ENCODE data around the gene REXO4. TPM values are rescaled to one million over a fixed set of nuclear protein-coding genes. Genes with fewer than 3 reads are reported as not detected.

The REXO4 gene
- total and polyA plus RNA-seq, 9 of the 15 experiments (the other 6 are each of a cell fraction or from before 2014, with no cell fraction given), result 3.4 to 72.9 (median 31.1) TPM

DNA sequence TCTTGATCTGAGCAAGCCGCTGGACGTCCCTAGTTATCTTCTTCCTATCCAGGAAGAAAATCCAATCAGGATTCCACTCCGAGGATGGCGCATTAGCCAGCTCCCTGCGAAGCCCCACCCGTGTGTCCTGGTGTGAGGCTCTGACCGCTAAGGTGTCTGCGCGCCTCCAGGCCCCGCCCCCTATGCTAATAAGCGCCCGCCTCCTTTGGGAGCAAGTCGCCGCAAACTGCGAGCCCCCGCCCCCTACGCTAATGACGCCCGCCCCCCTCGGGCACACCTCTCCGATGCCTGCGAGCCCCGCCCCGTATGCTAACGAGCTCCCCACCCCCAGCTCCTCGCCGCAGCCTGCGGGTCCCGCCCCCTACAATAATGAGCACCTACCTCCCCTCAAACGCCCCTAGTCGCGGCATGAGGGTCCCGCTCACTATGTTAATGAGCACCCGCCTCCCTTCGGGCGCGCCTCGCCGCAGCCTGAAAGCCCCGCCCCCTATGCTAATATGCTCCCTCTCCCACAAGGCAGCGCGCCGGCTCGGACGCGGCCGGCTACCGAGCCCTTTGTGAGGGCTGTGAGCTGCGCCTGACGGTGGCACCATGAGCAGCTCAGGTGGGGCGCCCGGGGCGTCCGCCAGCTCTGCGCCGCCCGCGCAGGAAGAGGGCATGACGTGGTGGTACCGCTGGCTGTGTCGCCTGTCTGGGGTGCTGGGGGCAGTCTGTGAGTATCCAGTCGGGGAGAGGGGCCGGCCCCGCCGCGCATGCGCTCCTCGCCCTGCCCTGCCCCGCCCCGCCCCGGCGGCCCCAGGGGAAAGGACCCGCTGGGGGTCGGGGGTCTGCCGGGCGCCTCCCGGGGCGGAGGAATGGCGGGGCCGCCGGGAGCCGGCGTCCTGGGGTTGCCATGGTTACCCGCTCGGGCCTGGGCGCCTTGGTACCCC, 41.9 kb upstream of the REXO4 start, which contains the start of gene CACFD1 (continued):
- TF ChIP-seq, protein P1, sequence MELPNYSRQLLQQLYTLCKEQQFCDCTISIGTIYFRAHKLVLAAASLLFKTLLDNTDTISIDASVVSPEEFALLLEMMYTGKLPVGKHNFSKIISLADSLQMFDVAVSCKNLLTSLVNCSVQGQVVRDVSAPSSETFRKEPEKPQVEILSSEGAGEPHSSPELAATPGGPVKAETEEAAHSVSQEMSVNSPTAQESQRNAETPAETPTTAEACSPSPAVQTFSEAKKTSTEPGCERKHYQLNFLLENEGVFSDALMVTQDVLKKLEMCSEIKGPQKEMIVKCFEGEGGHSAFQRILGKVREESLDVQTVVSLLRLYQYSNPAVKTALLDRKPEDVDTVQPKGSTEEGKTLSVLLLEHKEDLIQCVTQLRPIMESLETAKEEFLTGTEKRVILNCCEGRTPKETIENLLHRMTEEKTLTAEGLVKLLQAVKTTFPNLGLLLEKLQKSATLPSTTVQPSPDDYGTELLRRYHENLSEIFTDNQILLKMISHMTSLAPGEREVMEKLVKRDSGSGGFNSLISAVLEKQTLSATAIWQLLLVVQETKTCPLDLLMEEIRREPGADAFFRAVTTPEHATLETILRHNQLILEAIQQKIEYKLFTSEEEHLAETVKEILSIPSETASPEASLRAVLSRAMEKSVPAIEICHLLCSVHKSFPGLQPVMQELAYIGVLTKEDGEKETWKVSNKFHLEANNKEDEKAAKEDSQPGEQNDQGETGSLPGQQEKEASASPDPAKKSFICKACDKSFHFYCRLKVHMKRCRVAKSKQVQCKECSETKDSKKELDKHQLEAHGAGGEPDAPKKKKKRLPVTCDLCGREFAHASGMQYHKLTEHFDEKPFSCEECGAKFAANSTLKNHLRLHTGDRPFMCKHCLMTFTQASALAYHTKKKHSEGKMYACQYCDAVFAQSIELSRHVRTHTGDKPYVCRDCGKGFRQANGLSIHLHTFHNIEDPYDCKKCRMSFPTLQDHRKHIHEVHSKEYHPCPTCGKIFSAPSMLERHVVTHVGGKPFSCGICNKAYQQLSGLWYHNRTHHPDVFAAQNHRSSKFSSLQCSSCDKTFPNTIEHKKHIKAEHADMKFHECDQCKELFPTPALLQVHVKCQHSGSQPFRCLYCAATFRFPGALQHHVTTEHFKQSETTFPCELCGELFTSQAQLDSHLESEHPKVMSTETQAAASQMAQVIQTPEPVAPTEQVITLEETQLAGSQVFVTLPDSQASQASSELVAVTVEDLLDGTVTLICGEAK (IDR thresholded peaks at IDR 0.05), result no peak
- TF ChIP-seq, protein P1 (CRISPR knock-in tag; IDR thresholded peaks at IDR 0.05), result no peak
- TF ChIP-seq, protein P2, sequence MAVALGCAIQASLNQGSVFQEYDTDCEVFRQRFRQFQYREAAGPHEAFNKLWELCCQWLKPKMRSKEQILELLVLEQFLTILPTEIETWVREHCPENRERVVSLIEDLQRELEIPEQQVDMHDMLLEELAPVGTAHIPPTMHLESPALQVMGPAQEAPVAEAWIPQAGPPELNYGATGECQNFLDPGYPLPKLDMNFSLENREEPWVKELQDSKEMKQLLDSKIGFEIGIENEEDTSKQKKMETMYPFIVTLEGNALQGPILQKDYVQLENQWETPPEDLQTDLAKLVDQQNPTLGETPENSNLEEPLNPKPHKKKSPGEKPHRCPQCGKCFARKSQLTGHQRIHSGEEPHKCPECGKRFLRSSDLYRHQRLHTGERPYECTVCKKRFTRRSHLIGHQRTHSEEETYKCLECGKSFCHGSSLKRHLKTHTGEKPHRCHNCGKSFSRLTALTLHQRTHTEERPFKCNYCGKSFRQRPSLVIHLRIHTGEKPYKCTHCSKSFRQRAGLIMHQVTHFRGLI (CRISPR knock-in tag; IDR thresholded peaks at IDR 0.05), result no peak
- TF ChIP-seq SNIP1 (IDR thresholded peaks at IDR 0.05; ENCODE audit: low read depth), result no peak
- TF ChIP-seq CBFB (CRISPR knock-in tag; IDR thresholded peaks at IDR 0.05), result no peak
- peak; percentile 64 for TF ChIP-seq HMGN3 (IDR thresholded peaks at IDR 0.05; ENCODE audit: borderline replicate concordance, extremely low read depth, insufficient read length, low read depth, low read length)
- TF ChIP-seq, protein P3, sequence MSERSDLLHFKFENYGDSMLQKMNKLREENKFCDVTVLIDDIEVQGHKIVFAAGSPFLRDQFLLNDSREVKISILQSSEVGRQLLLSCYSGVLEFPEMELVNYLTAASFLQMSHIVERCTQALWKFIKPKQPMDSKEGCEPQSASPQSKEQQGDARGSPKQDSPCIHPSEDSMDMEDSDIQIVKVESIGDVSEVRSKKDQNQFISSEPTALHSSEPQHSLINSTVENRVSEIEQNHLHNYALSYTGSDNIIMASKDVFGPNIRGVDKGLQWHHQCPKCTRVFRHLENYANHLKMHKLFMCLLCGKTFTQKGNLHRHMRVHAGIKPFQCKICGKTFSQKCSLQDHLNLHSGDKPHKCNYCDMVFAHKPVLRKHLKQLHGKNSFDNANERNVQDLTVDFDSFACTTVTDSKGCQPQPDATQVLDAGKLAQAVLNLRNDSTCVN (CRISPR knock-in tag; IDR thresholded peaks at IDR 0.05), result no peak
- TF ChIP-seq MTA2 (IDR thresholded peaks at IDR 0.05; ENCODE audit: low read depth), result no peak
- TF ChIP-seq ZNF140 (CRISPR knock-in tag; IDR thresholded peaks at IDR 0.05), result no peak
- TF ChIP-seq BHLHE40 (IDR thresholded peaks at IDR 0.05; ENCODE audit: low read length), result no peak
- TF ChIP-seq IRF2 (CRISPR knock-in tag; IDR thresholded peaks at IDR 0.05), result no peak
